Stomach smooth muscle (tissue), 2 donors: ENCODE measurements around the gene SIPA1L3.

ENCODE experiments used
- H3K27ac ChIP-seq: one replicate; pipeline ENCODE4 v1.7.0; 2013; ENCODE audit warnings: mild to moderate bottlenecking, low read length, inconsistent platforms
- H3K27me3 ChIP-seq, 2 donors: one replicate each; pipeline ENCODE4 v1.7.0; 2013; ENCODE audit warnings: low read length in 2 of 2; ENCODE audit not compliant: insufficient read depth in 2 of 2, control insufficient read depth in 1 of 2
- H3K36me3 ChIP-seq, 2 donors: one replicate each; pipeline ENCODE4 v1.7.0; 2013; ENCODE audit warnings: low read length in 2 of 2; ENCODE audit not compliant: control insufficient read depth in 2 of 2, insufficient read depth in 2 of 2
- H3K4me1 ChIP-seq: one replicate; pipeline ENCODE4 v1.7.0; 2013; ENCODE audit warnings: low read length; ENCODE audit not compliant: control insufficient read depth, insufficient read depth
- H3K4me3 ChIP-seq, 2 donors: one replicate each; pipeline ENCODE4 v1.7.0; 2013; ENCODE audit warnings: low read length in 2 of 2
- H3K9ac ChIP-seq, 2 donors: one replicate each; pipeline ENCODE4 v1.7.0; 2013; ENCODE audit warnings: low read length in 2 of 2, mild to moderate bottlenecking in 1 of 2
- H3K9me3 ChIP-seq, 2 donors: one replicate each; pipeline ENCODE4 v1.7.0; 2013; ENCODE audit warnings: low read length in 2 of 2; ENCODE audit not compliant: control insufficient read depth in 2 of 2
- donor health status: healthy.
- donor health status: Pancreatic carcinoma.

The SIPA1L3 gene

GRCh38 chr19:38141108-38141507, 234.1 kb downstream of the SIPA1L3 start:
- no peak overlapping the region for H3K27ac ChIP-seq
- H3K9me3 ChIP-seq = no peaks in the 10 kb centered on the region
- H3K9ac ChIP-seq = no peak overlapping the region
- H3K4me3 ChIP-seq = no peak overlapping the region
- H3K27me3 ChIP-seq = no peaks in the 10 kb centered on the region
- H3K4me1 ChIP-seq = no peaks in the 10 kb centered on the region
- peaks cover 8 to 9% of the 10 kb centered on the region in 2 donors for H3K36me3 ChIP-seq

DNA sequence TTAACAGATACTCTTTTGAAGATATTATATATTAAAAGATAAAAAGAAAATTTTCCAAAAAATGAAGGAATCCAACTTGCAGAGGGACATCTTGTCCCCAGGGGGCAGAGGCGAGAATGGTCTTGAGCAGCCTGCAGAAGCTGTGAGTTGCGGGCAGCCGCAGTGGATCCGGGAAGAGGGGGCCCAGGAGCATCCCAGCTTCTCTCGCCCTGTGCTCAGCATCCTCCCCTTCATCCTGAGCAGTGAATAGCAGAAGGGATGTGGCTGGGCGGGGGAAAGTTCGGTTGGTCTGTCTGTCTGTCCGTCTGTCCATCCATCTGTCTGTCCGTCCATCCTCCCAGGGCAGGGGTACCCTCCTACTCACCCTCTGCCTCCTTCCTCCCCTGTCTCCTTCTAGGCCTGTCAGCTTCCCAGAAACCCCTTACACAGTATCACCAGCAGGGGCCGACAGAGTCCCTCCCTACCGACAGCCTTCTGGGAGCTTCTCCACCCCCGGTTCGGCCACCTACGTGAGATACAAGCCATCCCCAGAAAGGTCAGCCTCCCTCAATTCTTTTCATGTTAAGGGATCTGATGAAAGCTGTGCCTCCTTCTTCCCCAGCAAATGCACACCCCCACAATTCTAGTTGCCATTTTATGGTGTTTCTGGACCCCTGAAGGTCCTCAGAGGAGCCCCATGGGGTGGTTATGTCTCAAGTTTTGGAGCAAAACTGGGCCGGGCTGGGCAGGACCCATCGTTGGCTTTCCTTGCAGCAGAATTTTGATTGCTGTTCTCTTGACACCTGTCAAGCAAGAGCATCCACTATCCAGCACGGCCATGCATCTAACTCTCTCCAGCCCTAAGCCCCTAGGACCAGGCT, 235.4 kb downstream of the SIPA1L3 start:
- H3K9ac ChIP-seq = no peak overlapping the region
- no peak overlapping the region for H3K27ac ChIP-seq
- H3K27me3 ChIP-seq = no peaks in the 10 kb centered on the region
- peaks cover 8 to 9% of the 10 kb centered on the region in 2 donors for H3K36me3 ChIP-seq
- no peaks in the 10 kb centered on the region for H3K9me3 ChIP-seq
- no peak overlapping the region for H3K4me3 ChIP-seq
- no peaks in the 10 kb centered on the region for H3K4me1 ChIP-seq

GRCh38 chr19:38143847-38144246, 236.8 kb downstream of the SIPA1L3 start:
- Histone ChIP-seq H3K9me3 (no peaks in the 10 kb centered on the region), H3K4me3 (no peak overlapping the region), H3K27ac (no peak overlapping the region), H3K9ac (no peak overlapping the region), H3K27me3 (no peaks in the 10 kb centered on the region), H3K36me3 (peaks cover 5 to 9% of the 10 kb centered on the region in 2 donors), H3K4me1 (no peaks in the 10 kb centered on the region)

- Histone ChIP-seq H3K36me3 (peaks cover 5 to 9% of the 10 kb centered on the region in 2 donors), H3K9me3 (no peaks in the 10 kb centered on the region), H3K9ac (no peak overlapping the region), H3K27ac (no peak overlapping the region), H3K27me3 (no peaks in the 10 kb centered on the region), H3K4me1 (no peaks in the 10 kb centered on the region), H3K4me3 (no peak overlapping the region)
Measured at GRCh38 chr19:38144667-38145066, 237.7 kb downstream of the SIPA1L3 start.

GRCh38 chr19:38145623-38146022, 238.6 kb downstream of the SIPA1L3 start:
- Histone ChIP-seq H3K27ac (no peak overlapping the region), H3K36me3 (peaks cover 5 to 9% of the 10 kb centered on the region in 2 donors)

GRCh38 chr19:38148337-38148736, 241.3 kb downstream of the SIPA1L3 start:
- Histone ChIP-seq H3K9ac (no peak overlapping the region), H3K4me1 (no peaks in the 10 kb centered on the region), H3K9me3 (no peaks in the 10 kb centered on the region), H3K27ac (no peak overlapping the region), H3K4me3 (no peak overlapping the region), H3K36me3 (peaks cover 9 to 12% of the 10 kb centered on the region in 2 donors), H3K27me3 (no peaks in the 10 kb centered on the region)

More at GRCh38 chr19:38145623-38146022, 238.6 kb downstream of the SIPA1L3 start:
- H3K4me1 ChIP-seq = no peaks in the 10 kb centered on the region
- no peaks in the 10 kb centered on the region for H3K9me3 ChIP-seq
- no peak overlapping the region for H3K4me3 ChIP-seq
- no peak overlapping the region for H3K9ac ChIP-seq
- no peaks in the 10 kb centered on the region for H3K27me3 ChIP-seq

DNA sequence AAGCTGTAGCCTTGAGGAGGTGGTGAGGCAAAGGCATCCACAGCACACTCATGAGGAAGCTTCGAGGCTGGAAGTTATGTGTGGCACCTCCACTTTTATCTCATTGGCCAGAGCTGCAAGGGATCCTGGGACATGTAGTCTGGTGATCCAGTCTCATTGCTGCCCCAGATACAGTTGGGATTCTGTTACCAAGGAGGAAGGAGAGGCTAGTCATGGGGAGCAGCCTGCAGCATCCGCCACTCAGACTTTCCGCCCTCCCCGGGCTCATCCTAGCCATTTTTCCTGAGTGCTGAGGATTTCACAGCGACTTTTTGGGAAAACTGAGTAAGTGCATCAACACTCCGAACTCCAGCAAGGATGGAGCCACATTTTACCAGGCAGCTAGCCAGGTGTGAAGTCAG, 242.7 kb downstream of the SIPA1L3 start:
- H3K36me3 ChIP-seq = peaks cover 3 to 11% of the 10 kb centered on the region in 2 donors
- no peak overlapping the region for H3K9ac ChIP-seq
- H3K27ac ChIP-seq = no peak overlapping the region

DNA sequence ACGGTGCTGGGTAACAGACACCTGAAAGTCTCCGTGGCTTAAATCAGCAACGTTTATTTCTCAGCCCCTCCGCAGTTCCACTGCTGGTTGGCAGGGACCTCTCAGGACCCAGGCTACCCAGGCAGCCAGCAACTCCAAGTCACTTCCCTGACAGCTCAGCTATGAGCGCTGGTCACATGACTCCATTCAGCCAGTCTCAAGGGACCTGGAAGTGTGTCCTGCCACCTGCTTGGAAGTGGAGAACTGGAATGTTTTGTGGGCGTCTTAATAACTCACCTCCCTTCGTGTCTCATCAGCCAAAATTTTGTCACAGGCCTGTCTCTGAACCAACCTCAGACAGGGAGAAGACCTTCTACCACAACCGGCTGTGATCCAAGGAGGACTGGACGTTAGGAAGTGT, 244.2 kb downstream of the SIPA1L3 start:
- no peaks in the 10 kb centered on the region for H3K9me3 ChIP-seq
- H3K27ac ChIP-seq = no peak overlapping the region
- no peaks in the 10 kb centered on the region for H3K4me1 ChIP-seq
- H3K36me3 ChIP-seq = peaks cover 0 to 9% of the 10 kb centered on the region in 2 donors
- H3K27me3 ChIP-seq = no peaks in the 10 kb centered on the region
- H3K9ac ChIP-seq = no peak overlapping the region
- H3K4me3 ChIP-seq = no peak overlapping the region

More for the DNA sequence above, 242.7 kb downstream of the SIPA1L3 start:
- Histone ChIP-seq H3K27me3 (no peaks in the 10 kb centered on the region), H3K4me3 (no peak overlapping the region), H3K9me3 (no peaks in the 10 kb centered on the region), H3K4me1 (no peaks in the 10 kb centered on the region)

- Histone ChIP-seq H3K4me3 (no peak overlapping the region), H3K9me3 (no peaks in the 10 kb centered on the region), H3K27ac (no peak overlapping the region), H3K36me3 (peaks cover 0 to 14% of the 10 kb centered on the region in 2 donors), H3K9ac (no peak overlapping the region), H3K27me3 (no peaks in the 10 kb centered on the region), H3K4me1 (no peaks in the 10 kb centered on the region)
Measured at GRCh38 chr19:38152461-38153379, 245.7 kb downstream of the SIPA1L3 start.

GRCh38 chr19:38155453-38155852, 248.4 kb downstream of the SIPA1L3 start:
- Histone ChIP-seq H3K36me3 (peaks cover 0 to 16% of the 10 kb centered on the region in 2 donors), H3K27me3 (no peaks in the 10 kb centered on the region), H3K9ac (no peak overlapping the region), H3K4me1 (no peaks in the 10 kb centered on the region), H3K9me3 (no peaks in the 10 kb centered on the region), H3K4me3 (no peak overlapping the region), H3K27ac (no peak overlapping the region)
